ENCODE data around the gene KCNT1. TPM values are rescaled to one million over a fixed set of nuclear protein-coding genes. Genes with fewer than 3 reads are reported as not detected.

KCNT1 gene
- total RNA-seq, 6 experiments from 2014 or later = not detected

GRCh38 chr9:135785013-135785575 lies 83.1 kb downstream of the KCNT1 start:
- TF ChIP-seq CTCF (IDR thresholded peaks at IDR 0.05) = no peak
- Mint-ChIP-seq H3K27me3 (ENCODE audit: insufficient read depth) (peaks cover 23% of the 10 kb centered on the region), H3K27ac (no peak overlapping the region), H3K36me3 (ENCODE audit: low read depth) (no peaks in the 10 kb centered on the region), H3K4me1 (ENCODE audit: low read depth) (no peaks in the 10 kb centered on the region), H3K4me3 (no peak overlapping the region), H3K9me3 (no peaks in the 10 kb centered on the region)
- no peak for DNase-seq

GRCh38 chr9:135786146-135786690 lies 84.2 kb downstream of the KCNT1 start:
- H3K4me1 Mint-ChIP-seq (ENCODE audit: low read depth) = no peaks in the 10 kb centered on the region
- no peak overlapping the region for H3K4me3 Mint-ChIP-seq
- DNase-seq = no peak
- no peaks in the 10 kb centered on the region for H3K36me3 Mint-ChIP-seq (ENCODE audit: low read depth)
- no peaks in the 10 kb centered on the region for H3K9me3 Mint-ChIP-seq
- no peak overlapping the region for H3K27ac Mint-ChIP-seq
- no peak for TF ChIP-seq CTCF (IDR thresholded peaks at IDR 0.05)
- peaks cover 17% of the 10 kb centered on the region for H3K27me3 Mint-ChIP-seq (ENCODE audit: insufficient read depth)

DNA sequence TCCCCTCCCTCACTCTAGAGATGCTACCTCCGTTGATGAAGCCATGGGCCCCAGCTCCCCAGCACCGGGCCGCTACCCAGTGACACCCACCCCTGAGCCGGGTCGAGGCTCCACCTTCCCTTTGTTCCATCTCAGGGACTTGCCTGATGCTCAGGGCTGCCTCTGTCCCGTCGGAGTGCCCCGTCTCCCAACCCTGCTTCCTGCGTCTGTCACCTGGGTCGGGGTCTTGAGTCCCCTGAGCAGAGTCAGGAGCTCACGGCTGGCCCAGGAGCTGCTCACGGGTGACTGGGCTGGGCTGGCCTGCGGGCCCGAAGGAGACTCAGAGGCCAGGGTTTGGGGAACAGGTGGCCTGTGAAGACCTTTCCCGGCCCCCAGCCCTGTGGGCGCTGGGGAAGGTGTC lies 85.3 kb downstream of the KCNT1 start:
- H3K27ac Mint-ChIP-seq = no peak overlapping the region
- no peak for TF ChIP-seq CTCF (IDR thresholded peaks at IDR 0.05)
- H3K4me3 Mint-ChIP-seq = no peak overlapping the region
- no peaks in the 10 kb centered on the region for H3K36me3 Mint-ChIP-seq (ENCODE audit: low read depth)
- no peaks in the 10 kb centered on the region for H3K4me1 Mint-ChIP-seq (ENCODE audit: low read depth)
- DNase-seq = no peak
- H3K27me3 Mint-ChIP-seq (ENCODE audit: insufficient read depth) = peaks cover 11% of the 10 kb centered on the region
- no peaks in the 10 kb centered on the region for H3K9me3 Mint-ChIP-seq

DNA sequence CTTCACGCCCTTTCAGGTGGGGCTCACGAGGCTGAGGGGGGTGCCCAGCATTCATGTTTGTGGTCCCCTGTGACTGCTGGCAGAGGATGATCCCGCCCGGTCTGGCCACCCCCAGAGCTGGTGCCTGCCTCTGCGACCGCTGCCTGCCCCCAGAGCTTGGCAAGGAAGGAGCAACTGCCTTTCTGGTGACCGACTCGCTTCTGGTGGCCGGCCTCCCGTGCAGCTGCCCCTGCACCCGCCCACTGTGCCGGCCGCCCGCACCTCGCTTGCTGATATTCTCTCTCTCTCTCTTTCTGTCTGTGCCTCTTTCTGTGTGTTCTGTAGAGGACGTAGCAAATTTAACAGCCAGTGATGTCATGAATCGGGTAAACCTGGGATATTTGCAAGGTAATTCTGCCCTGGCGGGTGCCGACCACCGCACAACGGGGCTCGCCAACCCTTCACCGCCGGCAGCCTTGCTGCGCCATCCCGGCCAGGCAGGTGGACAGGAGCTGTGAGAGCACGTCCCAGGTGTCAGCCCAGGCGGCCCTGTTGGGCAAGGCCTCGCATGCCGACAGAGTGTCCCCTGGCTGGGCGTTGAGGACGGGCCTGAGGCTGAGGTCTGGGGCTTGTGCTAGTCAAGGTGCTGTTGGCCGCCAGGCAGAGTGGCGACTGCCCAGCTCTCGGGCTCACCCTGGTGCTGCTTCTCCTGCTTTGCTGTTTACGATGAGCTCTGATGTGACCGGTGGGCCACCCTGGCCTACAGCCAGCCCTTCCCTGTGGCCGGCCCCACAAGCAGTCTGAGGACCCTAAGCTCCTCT lies 86.0 kb downstream of the KCNT1 start:
- Mint-ChIP-seq H3K4me1 (ENCODE audit: low read depth) (no peaks in the 10 kb centered on the region), H3K36me3 (ENCODE audit: low read depth) (no peaks in the 10 kb centered on the region), H3K27ac (no peak overlapping the region), H3K4me3 (no peak overlapping the region), H3K27me3 (ENCODE audit: insufficient read depth) (peaks cover 8% of the 10 kb centered on the region), H3K9me3 (no peaks in the 10 kb centered on the region)
- TF ChIP-seq CTCF (IDR thresholded peaks at IDR 0.05) = no peak
- no peak for DNase-seq

DNA sequence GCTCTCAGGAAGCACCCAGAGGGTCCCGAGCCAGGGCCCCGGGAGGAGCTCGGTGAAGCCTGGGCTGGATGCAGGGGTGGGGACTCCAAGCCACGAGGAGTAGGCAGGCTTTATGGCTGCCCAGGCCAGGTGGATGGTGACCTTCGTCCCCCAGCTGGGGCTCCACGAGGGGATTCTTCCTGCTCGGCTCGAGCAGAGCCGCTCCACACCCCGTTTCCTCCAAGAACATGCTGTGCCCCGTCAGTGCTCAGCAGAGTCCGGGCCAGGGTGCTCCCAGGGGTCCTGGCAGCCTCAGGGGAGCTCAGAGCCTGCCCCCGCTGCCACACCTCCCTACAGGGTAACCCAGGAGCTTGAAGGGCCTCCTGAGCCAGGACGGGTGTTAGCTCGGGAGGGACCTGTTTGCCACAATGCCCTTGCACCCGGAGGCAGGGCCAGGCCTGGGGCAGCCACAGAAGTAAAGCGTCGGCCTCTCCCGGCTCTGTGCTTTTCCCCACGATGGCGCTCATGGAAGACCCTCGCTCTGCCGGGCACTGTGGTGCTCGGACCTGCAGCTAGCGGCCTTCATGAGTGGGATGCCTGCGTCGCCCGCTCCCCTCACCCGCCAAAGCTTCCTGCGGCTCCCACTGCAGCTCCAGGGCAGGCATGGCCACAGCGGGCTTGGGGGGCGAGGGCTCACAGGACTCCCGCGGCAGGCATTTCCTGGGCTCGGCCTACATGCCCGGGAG lies 86.8 kb downstream of the KCNT1 start:
- H3K27me3 Mint-ChIP-seq (ENCODE audit: insufficient read depth) = peaks cover 8% of the 10 kb centered on the region
- H3K27ac Mint-ChIP-seq = no peak overlapping the region
- H3K36me3 Mint-ChIP-seq (ENCODE audit: low read depth) = no peaks in the 10 kb centered on the region
- no peak for DNase-seq
- no peaks in the 10 kb centered on the region for H3K4me1 Mint-ChIP-seq (ENCODE audit: low read depth)
- no peak overlapping the region for H3K4me3 Mint-ChIP-seq
- no peaks in the 10 kb centered on the region for H3K9me3 Mint-ChIP-seq
- no peak for TF ChIP-seq CTCF (IDR thresholded peaks at IDR 0.05)
